Activated naive CD4-positive, alpha-beta T cell treated with anti-CD3 and anti-CD28 coated beads, Interleukin-2, amount 50 U/mL, for 72 hours (primary cell): ENCODE results near the gene EPHA6. TPM values are rescaled to one million over a fixed set of nuclear protein-coding genes. Genes with fewer than 3 reads are reported as not detected.
"Not testable (repeated sequence)": the region's sequence is repeated elsewhere in the genome, so short reads cannot be mapped to it uniquely, and the experiment has no call there.

Source experiments
- ATAC-seq, 2 donors: fragments of 150-1000 bp; cut with Tn5 transposase; 2 replicates each; pipeline ENCODE4 v1.10.0; 2021; ENCODE audit warnings: mild to moderate bottlenecking in 2 of 2, moderate library complexity in 2 of 2
- DNase-seq, 2 donors: peaks; one replicate each; pipeline ENCODE4 v3.0.0; 2021 to 2022; ENCODE audit warnings: low spot score in 2 of 2
- H3K27ac Mint-ChIP-seq, 2 donors: one replicate each; pipeline ENCODE4 v1.8.0; 2022; ENCODE audit warnings: mild to moderate bottlenecking in 2 of 2, mixed read lengths in 2 of 2
- H3K36me3 Mint-ChIP-seq, 2 donors: one replicate each; pipeline ENCODE4 v1.8.0; 2022; ENCODE audit warnings: mixed read lengths in 2 of 2
- H3K9me3 Mint-ChIP-seq, 2 donors: one replicate each; pipeline ENCODE4 v1.8.0; 2022; ENCODE audit warnings: mixed read lengths in 2 of 2
- total RNA-seq, 2 donors: library from RNA; stranded (reverse); gene quantifications; one replicate each; pipeline ENCODE4 v1.2.3, GENCODE V29; 2022

Gene EPHA6
- total RNA-seq, 2 donors from 2014 or later, result not detected

- Mint-ChIP-seq H3K36me3 (peaks cover 0 to 5% of the 10 kb centered on the region in 2 donors), H3K27ac (no peak overlapping the region), H3K9me3 (peaks cover 4 to 8% of the 10 kb centered on the region in 2 donors)
- no peak for ATAC-seq
- no peak for DNase-seq
These were observed 451.0 kb downstream of the EPHA6 start for GRCh38 chr3:97265237-97266005.

- no peak overlapping the region for H3K27ac Mint-ChIP-seq
- peaks cover 0 to 4% of the 10 kb centered on the region in 2 donors for H3K36me3 Mint-ChIP-seq
- peaks cover 17 to 20% of the 10 kb centered on the region in 2 donors for H3K9me3 Mint-ChIP-seq
- ATAC-seq, result no peak
- no peak for DNase-seq
These were observed 454.8 kb downstream of the EPHA6 start for GRCh38 chr3:97269202-97269601.

DNA sequence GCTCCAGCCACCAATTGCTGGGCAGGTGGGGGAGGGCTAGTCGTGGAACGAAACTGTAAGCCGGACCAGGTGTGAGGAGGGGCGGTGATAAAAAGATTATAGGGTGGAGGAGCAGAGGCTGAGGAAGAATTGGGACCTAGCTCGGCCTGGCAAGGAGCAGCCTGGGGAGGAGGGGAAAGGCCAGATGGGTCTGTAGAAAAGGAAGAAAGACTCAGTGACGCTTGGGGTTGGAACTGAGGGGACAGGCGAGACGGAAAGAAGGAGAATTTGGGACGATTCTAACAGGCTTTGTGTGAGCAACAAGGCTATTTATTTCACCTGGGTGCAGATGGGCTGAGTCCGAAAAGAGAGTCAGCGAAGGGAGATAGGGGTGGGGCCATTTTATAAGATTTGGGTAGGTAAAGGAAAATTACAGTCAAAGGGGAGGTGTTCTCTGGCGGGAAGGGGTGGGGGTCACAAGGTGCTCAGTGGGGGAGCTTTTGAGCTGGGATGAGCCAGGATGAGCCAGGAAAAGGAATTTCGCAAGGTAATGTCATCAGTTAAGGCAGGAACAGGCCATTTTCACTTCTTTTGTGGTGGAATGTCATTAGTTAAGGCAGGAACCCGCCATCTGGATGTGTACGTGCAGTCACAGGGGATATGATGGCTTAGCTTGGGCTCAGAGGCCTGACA is 462.6 kb downstream of the EPHA6 start:
- not testable (repeated sequence) for DNase-seq, H3K27ac Mint-ChIP-seq, H3K36me3 Mint-ChIP-seq, ATAC-seq
- peaks cover 30 to 38% of the 10 kb centered on the region in 2 donors for H3K9me3 Mint-ChIP-seq

GRCh38 chr3:97277708-97278107 is 463.3 kb downstream of the EPHA6 start:
- Mint-ChIP-seq H3K9me3 (peaks cover 26 to 33% of the 10 kb centered on the region in 2 donors), H3K36me3 (no peaks in the 10 kb centered on the region), H3K27ac (no peak overlapping the region)
- DNase-seq, result no peak
- no peak for ATAC-seq

- no peak overlapping the region for H3K27ac Mint-ChIP-seq
- no peaks in the 10 kb centered on the region for H3K36me3 Mint-ChIP-seq
- ATAC-seq (no peak), DNase-seq (no peak)
- H3K9me3 Mint-ChIP-seq, result peaks cover 20 to 27% of the 10 kb centered on the region in 2 donors
These were observed 464.1 kb downstream of the EPHA6 start for GRCh38 chr3:97278506-97278905.

- Mint-ChIP-seq H3K9me3 (peaks cover 17 to 26% of the 10 kb centered on the region in 2 donors), H3K27ac (no peak overlapping the region), H3K36me3 (peaks cover 0 to 4% of the 10 kb centered on the region in 2 donors)
- DNase-seq, result no peak
- ATAC-seq, result no peak
These were observed 477.5 kb downstream of the EPHA6 start for GRCh38 chr3:97291901-97292300.

DNA sequence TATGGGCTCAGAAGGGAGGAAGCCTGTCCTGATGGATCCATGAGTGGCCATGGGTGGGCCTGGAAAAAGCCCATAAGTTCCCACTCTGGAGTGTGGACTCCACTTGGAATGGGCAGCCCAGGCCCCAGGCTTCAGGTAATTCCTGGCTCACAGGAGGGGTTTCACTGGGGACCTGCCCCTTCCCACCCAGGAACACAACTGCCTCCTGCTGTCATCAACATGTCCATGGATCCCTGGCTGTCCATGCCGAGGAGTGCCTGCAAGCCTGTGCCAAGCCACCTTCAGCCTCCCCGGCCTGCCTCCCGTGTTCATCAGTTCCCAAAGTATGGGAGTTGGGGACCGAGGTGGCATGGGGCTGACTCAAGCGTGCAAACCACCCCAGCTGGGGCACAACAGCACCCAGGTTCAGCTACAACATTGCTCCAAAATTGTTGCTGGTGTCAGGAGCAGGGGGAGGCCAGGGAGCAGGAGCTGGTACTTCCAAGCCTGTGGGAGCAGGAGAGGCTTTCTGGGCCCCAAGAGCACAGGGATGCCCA is 479.3 kb downstream of the EPHA6 start:
- Mint-ChIP-seq H3K27ac (no peak overlapping the region), H3K9me3 (peaks cover 20 to 26% of the 10 kb centered on the region in 2 donors), H3K36me3 (peaks cover 0 to 4% of the 10 kb centered on the region in 2 donors)
- no peak for ATAC-seq
- no peak for DNase-seq

GRCh38 chr3:97297032-97297431 is 482.6 kb downstream of the EPHA6 start:
- DNase-seq, result no peak
- Mint-ChIP-seq H3K9me3 (peaks cover 13 to 15% of the 10 kb centered on the region in 2 donors), H3K36me3 (no peaks in the 10 kb centered on the region), H3K27ac (no peak overlapping the region)
- no peak for ATAC-seq

GRCh38 chr3:97301114-97301513 is 486.7 kb downstream of the EPHA6 start:
- ATAC-seq (no peak), DNase-seq (no peak)
- peaks cover 8 to 18% of the 10 kb centered on the region in 2 donors for H3K9me3 Mint-ChIP-seq
- no peaks in the 10 kb centered on the region for H3K36me3 Mint-ChIP-seq
- no peak overlapping the region for H3K27ac Mint-ChIP-seq

- no peak for DNase-seq
- Mint-ChIP-seq H3K36me3 (no peaks in the 10 kb centered on the region), H3K9me3 (peaks cover 17 to 23% of the 10 kb centered on the region in 2 donors), H3K27ac (peak overlapping the region in 1 of 2 donors; percentile 68)
- no peak for ATAC-seq
These were observed 491.8 kb downstream of the EPHA6 start for GRCh38 chr3:97306226-97306625.

DNA sequence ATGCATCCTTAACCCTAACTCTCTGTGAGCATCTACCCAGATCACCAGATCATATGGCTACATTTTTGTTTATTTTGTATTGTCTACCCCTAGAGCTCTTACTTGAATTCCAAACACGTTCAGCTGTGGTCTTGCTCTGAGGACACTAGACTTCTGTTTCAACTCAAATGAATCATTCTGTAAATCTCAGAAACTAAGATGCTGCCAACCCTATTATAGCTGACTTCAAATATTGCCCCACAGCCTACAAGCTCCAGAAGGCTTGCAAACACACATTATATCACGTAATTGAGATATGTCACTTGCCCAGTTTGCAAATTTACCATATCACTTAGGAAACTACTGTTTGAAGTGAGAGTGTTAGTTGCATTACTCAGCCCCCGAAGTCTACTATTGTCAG is 524.0 kb downstream of the EPHA6 start:
- H3K36me3 Mint-ChIP-seq, result no peaks in the 10 kb centered on the region
- H3K9me3 Mint-ChIP-seq, result peaks cover 4 to 8% of the 10 kb centered on the region in 2 donors
- ATAC-seq, result no peak
- H3K27ac Mint-ChIP-seq, result no peak overlapping the region
- DNase-seq, result no peak

- Mint-ChIP-seq H3K9me3 (peaks cover 7 to 9% of the 10 kb centered on the region in 2 donors), H3K36me3 (no peaks in the 10 kb centered on the region), H3K27ac (no peak overlapping the region)
- DNase-seq, result no peak
- no peak for ATAC-seq
These were observed 526.5 kb downstream of the EPHA6 start for GRCh38 chr3:97340940-97341339.

DNA sequence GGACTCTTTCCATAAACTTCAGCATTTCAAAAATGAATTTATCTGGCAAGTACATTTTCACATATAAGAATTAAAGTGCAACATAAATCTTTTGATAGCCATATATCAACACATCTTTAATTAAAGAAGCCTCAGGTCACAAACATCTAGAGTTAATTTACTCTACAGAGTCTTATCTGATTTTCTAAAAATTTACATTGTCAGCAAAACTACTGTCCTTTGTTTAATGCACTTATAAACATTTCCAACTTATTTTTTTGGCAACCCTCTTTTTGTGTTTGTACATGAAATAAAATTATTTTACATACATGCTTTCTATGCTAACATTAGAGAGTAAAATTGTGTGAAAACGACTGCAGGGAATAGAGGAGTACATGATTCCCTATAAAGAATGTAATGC is 533.4 kb downstream of the EPHA6 start:
- DNase-seq, result no peak
- no peaks in the 10 kb centered on the region for H3K36me3 Mint-ChIP-seq
- peaks cover 12% of the 10 kb centered on the region in 2 donors for H3K9me3 Mint-ChIP-seq
- no peak overlapping the region for H3K27ac Mint-ChIP-seq
- no peak for ATAC-seq

- ATAC-seq (no peak), DNase-seq (no peak)
- Mint-ChIP-seq H3K9me3 (peaks cover 28 to 35% of the 10 kb centered on the region in 2 donors), H3K27ac (no peak overlapping the region), H3K36me3 (no peaks in the 10 kb centered on the region)
These were observed 536.6 kb downstream of the EPHA6 start for GRCh38 chr3:97350971-97351370.

- Mint-ChIP-seq H3K36me3 (no peaks in the 10 kb centered on the region), H3K27ac (no peak overlapping the region), H3K9me3 (peaks cover 28 to 30% of the 10 kb centered on the region in 2 donors)
- ATAC-seq (no peak), DNase-seq (no peak)
These were observed 538.8 kb downstream of the EPHA6 start for GRCh38 chr3:97353176-97353575.

DNA sequence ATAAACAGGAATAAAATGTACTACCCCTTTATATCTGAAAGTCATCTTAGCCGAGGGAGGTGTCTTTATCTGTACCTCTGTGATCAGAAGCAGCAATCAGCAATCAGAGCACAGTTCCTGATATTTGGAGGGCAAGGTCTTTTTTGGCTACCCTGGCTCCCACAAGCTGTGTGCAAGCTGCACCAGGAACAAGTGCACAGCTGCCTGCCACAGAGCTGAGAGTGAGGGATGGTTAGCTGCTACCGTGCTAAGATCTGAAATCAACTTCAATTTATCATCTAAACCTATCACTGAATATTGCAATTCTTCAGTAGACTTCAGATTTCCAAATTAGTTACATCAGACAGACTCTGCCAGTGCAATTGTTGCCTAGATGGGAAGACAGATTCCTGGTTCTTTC is 545.6 kb downstream of the EPHA6 start:
- ATAC-seq (no peak), DNase-seq (no peak)
- Mint-ChIP-seq H3K27ac (no peak overlapping the region), H3K9me3 (peaks cover 6 to 11% of the 10 kb centered on the region in 2 donors), H3K36me3 (no peaks in the 10 kb centered on the region)

DNA sequence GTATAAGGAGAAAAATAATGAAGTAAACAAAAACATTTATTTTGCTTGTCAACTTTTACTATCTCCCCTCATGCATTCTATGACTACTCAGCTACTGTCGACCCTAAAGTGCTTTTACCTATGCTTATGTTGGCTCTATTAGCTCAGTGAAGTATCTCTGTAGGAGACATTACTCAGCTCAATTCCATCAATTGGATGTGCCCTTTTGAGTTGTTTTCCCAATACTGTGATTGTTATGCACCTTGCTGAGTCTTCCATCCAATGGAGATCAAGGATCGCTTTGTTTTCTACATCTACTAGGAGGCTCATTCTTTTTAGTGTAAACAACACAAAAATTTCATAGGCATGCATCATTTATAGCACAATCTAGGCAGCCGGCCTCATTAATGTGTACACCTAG is 546.4 kb downstream of the EPHA6 start:
- Mint-ChIP-seq H3K36me3 (no peaks in the 10 kb centered on the region), H3K27ac (no peak overlapping the region), H3K9me3 (peaks cover 0 to 4% of the 10 kb centered on the region in 2 donors)
- ATAC-seq (no peak), DNase-seq (no peak)
